Skeletal muscle satellite cell (primary cell): ENCODE data around the gene URGCP.
A peak's percentile ranks its signal among the peaks of the same experiment; 100 is the strongest.

Experiments used
- H3K27me3 ChIP-seq: 2 replicates; pipeline ENCODE4 v1.7.0; 2013; ENCODE audit warnings: low read length; ENCODE audit not compliant: control insufficient read depth, insufficient read depth
- H3K36me3 ChIP-seq: 2 replicates; pipeline ENCODE4 v1.7.0; 2013; ENCODE audit warnings: mild to moderate bottlenecking, control low read depth, low read length; ENCODE audit not compliant: insufficient read depth
- H3K4me1 ChIP-seq: 2 replicates; pipeline ENCODE4 v1.7.0; 2013; ENCODE audit warnings: low read length; ENCODE audit not compliant: control insufficient read depth, insufficient read depth
- H3K4me2 ChIP-seq: 2 replicates; pipeline ENCODE4 v1.7.0; 2013; ENCODE audit warnings: mild to moderate bottlenecking, low read length
- H3K4me3 ChIP-seq: 2 replicates; pipeline ENCODE4 v1.7.0; 2013; ENCODE audit warnings: low read length
- H3K9ac ChIP-seq: 2 replicates; pipeline ENCODE4 v1.7.0; 2013; ENCODE audit warnings: mild to moderate bottlenecking, low read depth, low read length, moderate library complexity
- H3K9me3 ChIP-seq: replicated peaks from 2 replicates; pipeline ENCODE4 v1.7.0; 2013; ENCODE audit warnings: mild to moderate bottlenecking, control low read depth, low read length

Gene URGCP

GRCh38 chr7:43937444-43937843 is 31.0 kb upstream of the URGCP start:
- Histone ChIP-seq H3K9ac (no peak overlapping the region), H3K9me3 (no peaks in the 10 kb centered on the region), H3K27me3 (no peaks in the 10 kb centered on the region), H3K36me3 (no peaks in the 10 kb centered on the region), H3K4me2 (no peak overlapping the region), H3K4me1 (no peaks in the 10 kb centered on the region), H3K4me3 (no peak overlapping the region)

- H3K9ac ChIP-seq = no peak overlapping the region
- no peaks in the 10 kb centered on the region for H3K36me3 ChIP-seq
- H3K4me3 ChIP-seq = no peak overlapping the region
- H3K4me1 ChIP-seq = no peaks in the 10 kb centered on the region
- no peaks in the 10 kb centered on the region for H3K27me3 ChIP-seq
- no peaks in the 10 kb centered on the region for H3K9me3 ChIP-seq
- no peak overlapping the region for H3K4me2 ChIP-seq
These were observed 27.6 kb upstream of the URGCP start for GRCh38 chr7:43933902-43934560.

- Histone ChIP-seq H3K4me1 (peaks cover 4% of the 10 kb centered on the region), H3K4me3 (no peak overlapping the region), H3K4me2 (no peak overlapping the region), H3K9ac (no peak overlapping the region), H3K36me3 (no peaks in the 10 kb centered on the region), H3K27me3 (no peaks in the 10 kb centered on the region), H3K9me3 (no peaks in the 10 kb centered on the region)
These were observed 24.9 kb upstream of the URGCP start for GRCh38 chr7:43931346-43931745.

- peaks cover 8% of the 10 kb centered on the region for H3K4me1 ChIP-seq
- H3K9me3 ChIP-seq = no peaks in the 10 kb centered on the region
- H3K9ac ChIP-seq = no peak overlapping the region
- no peaks in the 10 kb centered on the region for H3K27me3 ChIP-seq
- H3K4me2 ChIP-seq = no peak overlapping the region
- H3K36me3 ChIP-seq = no peaks in the 10 kb centered on the region
- no peak overlapping the region for H3K4me3 ChIP-seq
These were observed 23.4 kb upstream of the URGCP start for GRCh38 chr7:43929529-43930457.

- peaks cover 8% of the 10 kb centered on the region for H3K4me1 ChIP-seq
- H3K4me2 ChIP-seq = no peak overlapping the region
- no peaks in the 10 kb centered on the region for H3K36me3 ChIP-seq
- H3K4me3 ChIP-seq = no peak overlapping the region
- no peaks in the 10 kb centered on the region for H3K9me3 ChIP-seq
- no peak overlapping the region for H3K9ac ChIP-seq
- H3K27me3 ChIP-seq = no peaks in the 10 kb centered on the region
These were observed 21.4 kb upstream of the URGCP start for GRCh38 chr7:43927810-43928209.

- Histone ChIP-seq H3K4me3 (peak overlapping the region; percentile 84), H3K9ac (peak overlapping the region; percentile 83), H3K27me3 (no peaks in the 10 kb centered on the region), H3K4me1 (peaks cover 8% of the 10 kb centered on the region), H3K4me2 (peak overlapping the region; percentile 96), H3K36me3 (no peaks in the 10 kb centered on the region), H3K9me3 (no peaks in the 10 kb centered on the region)
These were observed 20.4 kb upstream of the URGCP start for GRCh38 chr7:43926798-43927123.

GRCh38 chr7:43925984-43926797 is 19.8 kb upstream of the URGCP start, which contains the start of gene UBE2D4:
TSS of gene UBE2D4 (plus strand) at chr7:43926436. CDS start at chr7:43926533, 97 bp downstream.
- H3K27me3 ChIP-seq = no peaks in the 10 kb centered on the region
- H3K9ac ChIP-seq = peak within 1 kb of the TSS; percentile 83
- no peaks in the 10 kb centered on the region for H3K9me3 ChIP-seq
- no peaks in the 10 kb centered on the region for H3K36me3 ChIP-seq
- peak within 1 kb of the TSS; percentile 84 for H3K4me3 ChIP-seq
- peak within 1 kb of the TSS; percentile 96 for H3K4me2 ChIP-seq
- peaks cover 8% of the 10 kb centered on the region for H3K4me1 ChIP-seq

GRCh38 chr7:43922726-43923125 is 16.3 kb upstream of the URGCP start:
- no peaks in the 10 kb centered on the region for H3K9me3 ChIP-seq
- H3K4me3 ChIP-seq = no peak overlapping the region
- no peaks in the 10 kb centered on the region for H3K36me3 ChIP-seq
- no peak overlapping the region for H3K4me2 ChIP-seq
- peaks cover 8% of the 10 kb centered on the region for H3K4me1 ChIP-seq
- H3K9ac ChIP-seq = no peak overlapping the region
- no peaks in the 10 kb centered on the region for H3K27me3 ChIP-seq

- Histone ChIP-seq H3K9ac (no peak overlapping the region), H3K9me3 (no peaks in the 10 kb centered on the region), H3K4me2 (no peak overlapping the region), H3K36me3 (no peaks in the 10 kb centered on the region), H3K4me3 (no peak overlapping the region), H3K27me3 (no peaks in the 10 kb centered on the region), H3K4me1 (peaks cover 5% of the 10 kb centered on the region)
These were observed 15.0 kb upstream of the URGCP start for GRCh38 chr7:43921423-43921822.

- no peak overlapping the region for H3K4me3 ChIP-seq
- no peak overlapping the region for H3K4me2 ChIP-seq
- H3K9me3 ChIP-seq = no peaks in the 10 kb centered on the region
- no peaks in the 10 kb centered on the region for H3K36me3 ChIP-seq
- H3K4me1 ChIP-seq = no peaks in the 10 kb centered on the region
- H3K27me3 ChIP-seq = no peaks in the 10 kb centered on the region
- H3K9ac ChIP-seq = no peak overlapping the region
These were observed 9.5 kb upstream of the URGCP start for GRCh38 chr7:43915907-43916306.

- Histone ChIP-seq H3K4me2 (no peak overlapping the region), H3K27me3 (no peaks in the 10 kb centered on the region), H3K9me3 (no peaks in the 10 kb centered on the region), H3K9ac (no peak overlapping the region), H3K4me1 (no peaks in the 10 kb centered on the region), H3K36me3 (no peaks in the 10 kb centered on the region), H3K4me3 (no peak overlapping the region)
These were observed 8.4 kb upstream of the URGCP start for GRCh38 chr7:43914795-43915194.
